Colonic mucosa (tissue), 4 donors: Measurements from ENCODE around the gene TYW1. TPM values are rescaled to one million over a fixed set of nuclear protein-coding genes. Genes with fewer than 3 reads are reported as not detected.
A peak's percentile ranks its signal among the peaks of the same experiment; 100 is the strongest.
"Not testable (repeated sequence)": the region's sequence is repeated elsewhere in the genome, so short reads cannot be mapped to it uniquely, and the experiment has no call there.

Source experiments
- DNase-seq: peaks from one replicate; pipeline ENCODE4 v3.0.0-alpha.2; 2020
- H3K27ac ChIP-seq: fragments of 200-600 bp; one replicate; pipeline ENCODE4 v1.8.0; 2021
- H3K27me3 ChIP-seq: fragments of 200-600 bp; one replicate; pipeline ENCODE4 v1.8.0; 2021
- H3K36me3 ChIP-seq: fragments of 200-600 bp; one replicate; pipeline ENCODE4 v1.8.0; 2021
- H3K4me1 ChIP-seq: fragments of 200-600 bp; one replicate; pipeline ENCODE4 v1.8.0; 2021; ENCODE audit warnings: mild to moderate bottlenecking
- H3K4me3 ChIP-seq: fragments of 200-600 bp; one replicate; pipeline ENCODE4 v1.8.0; 2021
- H3K9ac ChIP-seq, 2 donors: one replicate each; pipeline ENCODE4 v1.7.0; 2013; ENCODE audit warnings: control low read depth in 2 of 2, low read depth in 2 of 2, low read length in 2 of 2
- H3K9me3 ChIP-seq: fragments of 200-600 bp; one replicate; pipeline ENCODE4 v1.8.0; 2021
- intact Hi-C: fragments of 100-400 bp; cut with DNase I; formaldehyde crosslinking; loops from one replicate; pipeline ENCODE4 v1.14.1; 2022
- total RNA-seq, 2 donors: library from RNA; stranded (reverse); fragmentation: NEBNext Ultra II Directional in 1 of 2; extraction: Animal tissue kit (Norgen Biotek cat#: 25700) in 1 of 2; gene quantifications; one replicate each; pipeline ENCODE4 v1.2.1, GENCODE V29; 2021
- TF ChIP-seq, protein P1 (sequence below): fragments of 200-600 bp; IDR thresholded peaks from one replicate; pipeline ENCODE4 v1.8.0; 2022; ENCODE audit warnings: antibody characterized with exemption, mild to moderate bottlenecking
- donor health status: healthy.
- donor health status: DM: no; HTN: no; CAD: no.
- donor health status: DM: no; HTN: no; CAD: no.

TYW1 gene
- total RNA-seq, 2 donors from 2014 or later: 15.5 to 16.2 TPM

DNA sequence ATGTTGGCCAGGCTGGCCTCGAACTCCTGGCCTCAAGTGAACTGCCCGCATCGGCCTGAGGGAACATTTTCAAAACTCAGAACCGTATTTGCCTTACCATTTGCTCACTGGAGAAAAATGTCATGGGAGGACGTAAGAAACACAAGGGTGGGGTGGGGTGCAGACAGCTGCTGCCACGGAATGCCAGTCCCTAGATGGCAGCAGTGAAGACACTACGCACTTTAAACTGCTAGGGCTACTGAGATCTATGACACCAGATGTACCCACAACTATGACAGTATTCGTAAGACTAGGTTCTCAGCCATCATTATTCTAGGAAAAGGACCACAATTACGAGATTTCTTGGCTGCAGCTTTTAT lies 2.0 kb upstream of the TYW1 start:
- Histone ChIP-seq H3K4me3 (peak overlapping the region; percentile 53), H3K9ac (peak overlapping the region; percentile 76 to 87), H3K27ac (peak overlapping the region; percentile 86)
- DNase-seq: peak; percentile 62
- not testable (repeated sequence) for H3K4me1 ChIP-seq, H3K36me3 ChIP-seq, H3K9me3 ChIP-seq, H3K27me3 ChIP-seq
- intact Hi-C loops: loop anchor here (10.0 kb wide), 2 partner anchors 50 to 150 kb away; no protein-coding TSS in a partner anchor

DNA sequence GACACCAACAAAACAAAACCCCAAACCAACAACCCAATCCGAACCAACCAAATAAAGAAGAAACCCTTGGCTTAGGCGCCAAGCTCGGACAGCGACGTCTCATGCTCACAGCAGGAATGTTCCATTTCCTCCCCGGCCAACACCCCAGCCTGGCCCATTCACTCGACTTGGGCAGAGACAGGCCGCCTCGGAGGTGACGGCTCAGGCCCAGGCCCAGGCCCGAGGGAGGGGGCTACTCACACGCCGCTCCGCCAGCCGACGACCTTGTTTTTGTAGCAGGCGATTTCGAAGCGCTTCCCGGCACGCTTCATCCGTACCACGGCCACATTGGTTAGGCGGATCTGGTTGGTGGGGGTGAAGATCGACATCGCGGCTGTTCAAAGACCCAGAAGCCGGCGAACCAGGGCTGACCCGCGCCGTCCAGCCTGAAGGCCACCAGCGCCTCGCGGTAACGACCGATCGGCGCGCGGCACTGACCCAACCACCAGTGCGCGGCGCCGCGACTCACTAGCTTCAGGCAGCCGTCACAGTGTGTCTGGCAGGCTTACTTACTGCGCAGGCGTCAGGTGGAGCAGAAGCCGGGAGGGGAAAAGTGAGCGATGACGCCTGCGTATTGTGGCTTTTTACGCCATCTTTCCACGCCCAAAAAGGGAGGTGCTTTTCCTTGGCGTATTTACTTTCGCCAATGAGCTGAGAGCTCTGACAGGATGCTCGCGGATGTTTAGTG lies 1.4 kb upstream of the TYW1 start, which contains the start of gene SBDS:
Gene SBDS, minus strand, starts transcription at position 537 of the 727 bp plus-strand sequence. Its CDS starts 169 bp downstream, at position 368.
- intact Hi-C loops: loop anchor here (10.0 kb wide), 2 partner anchors 50 to 150 kb away; no protein-coding TSS in a partner anchor
- not testable (repeated sequence) for H3K36me3 ChIP-seq, H3K4me1 ChIP-seq, H3K9me3 ChIP-seq, H3K27me3 ChIP-seq
- H3K9ac ChIP-seq: peak within 1 kb of the TSS; percentile 76 to 87
- H3K4me3 ChIP-seq: peak within 1 kb of the TSS; percentile 53
- peak within 1 kb of the TSS; percentile 86 for H3K27ac ChIP-seq
- DNase-seq: peak; percentile 96

DNA sequence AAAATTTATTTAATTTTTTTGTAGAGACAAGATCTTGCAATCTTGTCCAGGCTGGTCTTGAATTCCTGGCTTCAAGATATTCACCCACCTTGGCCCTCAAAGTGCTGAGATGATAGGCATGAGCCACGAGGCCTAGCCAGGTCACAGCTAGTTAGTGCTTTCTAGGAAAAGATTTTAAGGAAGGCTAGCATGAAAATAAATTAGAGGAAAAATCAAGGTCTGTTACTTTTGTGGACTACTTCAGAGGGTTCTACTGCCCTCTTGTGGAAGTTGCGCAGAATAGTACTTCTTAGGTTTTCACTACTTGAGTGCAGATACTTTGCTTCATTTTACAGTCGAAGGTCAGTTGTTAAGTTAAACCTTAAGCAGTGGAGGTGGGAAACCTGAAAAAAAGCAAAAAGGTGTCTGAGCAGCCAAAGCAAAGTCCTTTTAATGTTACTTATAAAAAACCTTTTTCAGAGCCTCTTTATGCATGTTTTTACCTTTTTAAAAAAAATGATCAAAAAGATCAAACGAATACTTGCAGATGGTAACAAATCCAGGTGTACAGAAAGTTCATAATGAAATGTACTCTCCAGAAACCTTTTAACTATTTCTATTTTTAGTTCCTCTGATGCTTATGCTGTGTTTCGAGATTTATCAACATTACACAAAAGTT lies 4.1 kb downstream of the TYW1 start:
- H3K9me3 ChIP-seq, DNase-seq, intact Hi-C loops, H3K27me3 ChIP-seq, H3K36me3 ChIP-seq, H3K4me3 ChIP-seq, H3K9ac ChIP-seq, H3K27ac ChIP-seq, H3K4me1 ChIP-seq: not testable (repeated sequence)
- TF ChIP-seq, protein P1, sequence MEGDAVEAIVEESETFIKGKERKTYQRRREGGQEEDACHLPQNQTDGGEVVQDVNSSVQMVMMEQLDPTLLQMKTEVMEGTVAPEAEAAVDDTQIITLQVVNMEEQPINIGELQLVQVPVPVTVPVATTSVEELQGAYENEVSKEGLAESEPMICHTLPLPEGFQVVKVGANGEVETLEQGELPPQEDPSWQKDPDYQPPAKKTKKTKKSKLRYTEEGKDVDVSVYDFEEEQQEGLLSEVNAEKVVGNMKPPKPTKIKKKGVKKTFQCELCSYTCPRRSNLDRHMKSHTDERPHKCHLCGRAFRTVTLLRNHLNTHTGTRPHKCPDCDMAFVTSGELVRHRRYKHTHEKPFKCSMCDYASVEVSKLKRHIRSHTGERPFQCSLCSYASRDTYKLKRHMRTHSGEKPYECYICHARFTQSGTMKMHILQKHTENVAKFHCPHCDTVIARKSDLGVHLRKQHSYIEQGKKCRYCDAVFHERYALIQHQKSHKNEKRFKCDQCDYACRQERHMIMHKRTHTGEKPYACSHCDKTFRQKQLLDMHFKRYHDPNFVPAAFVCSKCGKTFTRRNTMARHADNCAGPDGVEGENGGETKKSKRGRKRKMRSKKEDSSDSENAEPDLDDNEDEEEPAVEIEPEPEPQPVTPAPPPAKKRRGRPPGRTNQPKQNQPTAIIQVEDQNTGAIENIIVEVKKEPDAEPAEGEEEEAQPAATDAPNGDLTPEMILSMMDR: peak; percentile 37

DNA sequence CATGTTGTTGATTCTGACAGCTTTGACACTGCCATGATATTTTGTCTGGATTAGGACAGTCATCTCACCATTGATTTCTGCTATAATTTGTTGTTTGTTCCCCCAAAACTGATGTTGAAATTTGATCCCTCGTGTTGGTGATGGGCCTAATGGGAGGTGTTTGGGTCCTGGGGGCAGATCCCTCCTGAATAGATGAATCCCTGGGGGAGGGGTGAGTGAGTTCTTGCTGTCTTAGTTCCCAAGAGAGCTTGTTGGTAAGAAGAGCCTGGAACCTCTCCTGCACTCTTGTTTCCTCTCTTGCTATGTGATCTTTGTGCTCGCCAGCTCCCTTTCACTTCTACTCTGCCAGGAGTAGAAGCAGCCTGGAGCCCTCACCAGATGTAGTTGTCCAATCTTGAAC lies 7.5 kb downstream of the TYW1 start:
- H3K36me3 ChIP-seq, DNase-seq, H3K4me1 ChIP-seq, H3K4me3 ChIP-seq, H3K9ac ChIP-seq, H3K9me3 ChIP-seq, H3K27me3 ChIP-seq, H3K27ac ChIP-seq, intact Hi-C loops: not testable (repeated sequence)

DNA sequence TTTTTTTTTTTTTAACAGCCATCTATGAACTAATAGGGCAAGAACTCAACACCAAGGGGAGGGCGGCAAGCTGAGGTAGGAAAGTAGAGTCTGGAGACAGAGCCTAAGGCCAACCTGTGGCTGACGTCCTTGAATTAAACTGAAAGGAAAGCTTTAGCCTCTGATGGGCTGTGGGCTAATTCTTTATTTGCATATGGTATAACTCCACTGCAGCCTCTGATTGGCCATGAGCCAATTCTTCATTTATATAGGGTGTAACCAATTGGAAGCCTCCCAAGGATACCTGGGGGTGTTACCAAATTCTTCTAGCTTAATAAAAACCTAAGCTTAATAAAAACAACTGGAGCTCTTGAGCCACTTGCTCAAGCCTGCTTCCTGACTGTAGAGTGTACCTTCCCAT lies 10.3 kb downstream of the TYW1 start:
- Histone ChIP-seq H3K4me1 (no peaks in the 10 kb centered on the region), H3K36me3 (no peaks in the 10 kb centered on the region), H3K27me3 (no peaks in the 10 kb centered on the region), H3K4me3 (no peak overlapping the region), H3K9me3 (no peaks in the 10 kb centered on the region), H3K9ac (no peak overlapping the region), H3K27ac (no peak overlapping the region)
- TF ChIP-seq, protein P1: no peak
- no peak for DNase-seq
- intact Hi-C loops: no loop called here

DNA sequence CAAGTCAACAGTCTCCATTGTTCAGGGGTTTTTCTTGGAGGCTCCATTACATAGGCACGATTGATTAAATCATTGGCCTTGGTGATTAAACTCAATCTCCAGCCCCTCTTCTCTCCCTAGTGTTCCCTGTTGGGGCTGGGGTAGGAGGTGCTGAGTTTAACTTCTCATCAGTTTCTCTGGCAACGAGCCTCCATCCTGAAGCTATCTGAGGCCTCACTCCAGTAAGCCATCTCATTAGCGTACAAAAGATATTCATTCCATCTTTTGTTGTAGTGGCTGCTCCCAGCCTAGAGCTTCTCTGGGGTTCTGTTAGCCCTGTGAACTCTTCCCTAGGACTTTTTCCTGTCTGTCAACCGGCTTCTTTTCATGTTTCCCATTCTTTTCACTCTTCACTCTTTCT lies 11.6 kb downstream of the TYW1 start:
- no peak for DNase-seq
- H3K4me3 ChIP-seq: no peak overlapping the region
- H3K27me3 ChIP-seq: no peaks in the 10 kb centered on the region
- H3K36me3 ChIP-seq: no peaks in the 10 kb centered on the region
- H3K4me1 ChIP-seq: no peaks in the 10 kb centered on the region
- no peak overlapping the region for H3K27ac ChIP-seq
- TF ChIP-seq, protein P1: no peak
- H3K9me3 ChIP-seq: no peaks in the 10 kb centered on the region
- intact Hi-C loops: no loop called here
- H3K9ac ChIP-seq: no peak overlapping the region

DNA sequence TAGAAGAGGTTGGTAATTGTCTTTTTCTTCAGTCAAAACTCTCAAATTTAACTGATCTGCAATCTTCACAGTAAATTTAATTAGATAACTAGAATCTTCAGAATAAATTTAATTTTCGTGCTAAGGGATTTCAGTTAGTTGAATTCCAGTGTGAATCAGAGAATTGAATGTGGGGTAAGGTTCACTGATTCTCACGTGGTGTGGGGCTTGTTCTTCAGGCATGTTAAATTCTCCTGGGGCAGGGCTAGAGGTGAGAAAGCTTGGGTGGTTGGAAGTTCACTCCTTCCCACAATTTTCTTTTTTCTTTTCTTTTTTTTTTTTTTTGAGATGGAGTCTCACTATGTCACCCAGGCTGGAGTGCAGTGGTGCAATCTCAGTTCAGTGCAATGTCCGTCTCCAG lies 13.0 kb downstream of the TYW1 start:
- H3K4me1 ChIP-seq, H3K4me3 ChIP-seq, H3K27me3 ChIP-seq, intact Hi-C loops, H3K9me3 ChIP-seq, H3K27ac ChIP-seq, H3K36me3 ChIP-seq, H3K9ac ChIP-seq, DNase-seq: not testable (repeated sequence)

DNA sequence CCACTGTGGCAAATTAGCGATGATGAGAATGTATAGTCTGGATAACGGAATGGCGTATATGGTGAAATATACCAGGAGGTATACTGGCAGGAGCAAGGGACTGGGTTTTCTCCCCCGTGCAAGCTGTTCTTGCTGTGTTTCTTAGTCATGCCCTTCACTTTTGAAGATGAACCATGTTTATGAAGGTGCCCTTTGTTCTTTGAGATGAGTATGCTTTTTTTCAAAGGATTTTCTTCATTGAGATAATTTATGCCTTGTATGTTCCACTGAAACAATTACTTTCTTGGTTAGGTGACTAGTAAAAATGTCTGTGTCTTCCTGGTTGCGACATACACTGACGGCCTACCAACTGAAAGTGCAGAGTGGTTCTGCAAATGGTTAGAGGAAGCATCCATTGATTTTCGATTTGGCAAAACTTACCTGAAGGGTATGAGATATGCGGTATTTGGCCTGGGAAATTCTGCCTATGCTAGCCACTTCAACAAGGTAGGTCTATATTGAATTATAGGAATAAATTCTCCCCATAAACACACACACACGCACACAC lies 17.5 kb downstream of the TYW1 start:
- DNase-seq, H3K36me3 ChIP-seq, H3K4me3 ChIP-seq, H3K27ac ChIP-seq, intact Hi-C loops, H3K4me1 ChIP-seq, H3K9me3 ChIP-seq, H3K27me3 ChIP-seq, H3K9ac ChIP-seq: not testable (repeated sequence)

DNA sequence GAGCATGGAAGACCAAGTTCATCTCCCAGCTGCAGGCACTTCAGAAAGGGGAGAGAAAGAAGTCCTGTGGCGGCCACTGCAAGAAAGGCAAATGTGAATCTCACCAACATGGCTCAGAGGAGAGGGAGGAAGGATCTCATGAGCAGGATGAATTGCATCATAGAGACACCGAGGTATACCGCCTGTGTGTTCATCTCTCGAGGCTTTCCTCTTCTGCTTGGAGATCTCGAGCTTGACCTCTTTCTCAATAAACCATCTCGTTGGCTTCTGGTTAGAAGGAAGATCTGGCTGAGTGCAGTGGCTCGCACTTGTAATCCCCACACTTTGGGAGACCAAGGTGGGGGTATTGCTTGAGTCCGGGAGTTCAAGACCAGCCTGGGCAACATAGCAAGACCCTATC lies 21.3 kb downstream of the TYW1 start:
- H3K36me3 ChIP-seq, H3K27ac ChIP-seq, DNase-seq, intact Hi-C loops, H3K4me1 ChIP-seq, H3K9ac ChIP-seq, H3K4me3 ChIP-seq, H3K9me3 ChIP-seq, H3K27me3 ChIP-seq: not testable (repeated sequence)
